NB4 (cell line): Measurements from ENCODE around the gene SLX9.
"Not testable (repeated sequence)": the region's sequence is repeated elsewhere in the genome, so short reads cannot be mapped to it uniquely, and the experiment has no call there.

Experiments used
- DNase-seq: peaks from one replicate; pipeline ENCODE4 v3.0.0; 2010; ENCODE audit warnings: low read depth
- H3K4me3 ChIP-seq: one replicate; pipeline ENCODE4 v1.5.1; 2011; ENCODE audit warnings: mild to moderate bottlenecking, low read depth, low read length, moderate library complexity
- MAX ChIP-seq: IDR thresholded peaks from 2 replicates; pipeline ENCODE4 v1.6.1; 2011; ENCODE audit warnings: low read depth, low read length
- MYC ChIP-seq: IDR thresholded peaks from 2 replicates; pipeline ENCODE4 v1.6.1; 2011; ENCODE audit warnings: low read depth, low read length
- POLR2A ChIP-seq: IDR thresholded peaks from 2 replicates; pipeline ENCODE4 v1.6.1; 2011; ENCODE audit warnings: mild to moderate bottlenecking; ENCODE audit not compliant: insufficient read length; ENCODE audit errors: extremely low read depth
- TF ChIP-seq, protein P1 (sequence below): IDR thresholded peaks from one replicate; pipeline ENCODE4 v1.5.1; 2012; ENCODE audit warnings: low read depth, low read length

The SLX9 gene

DNA sequence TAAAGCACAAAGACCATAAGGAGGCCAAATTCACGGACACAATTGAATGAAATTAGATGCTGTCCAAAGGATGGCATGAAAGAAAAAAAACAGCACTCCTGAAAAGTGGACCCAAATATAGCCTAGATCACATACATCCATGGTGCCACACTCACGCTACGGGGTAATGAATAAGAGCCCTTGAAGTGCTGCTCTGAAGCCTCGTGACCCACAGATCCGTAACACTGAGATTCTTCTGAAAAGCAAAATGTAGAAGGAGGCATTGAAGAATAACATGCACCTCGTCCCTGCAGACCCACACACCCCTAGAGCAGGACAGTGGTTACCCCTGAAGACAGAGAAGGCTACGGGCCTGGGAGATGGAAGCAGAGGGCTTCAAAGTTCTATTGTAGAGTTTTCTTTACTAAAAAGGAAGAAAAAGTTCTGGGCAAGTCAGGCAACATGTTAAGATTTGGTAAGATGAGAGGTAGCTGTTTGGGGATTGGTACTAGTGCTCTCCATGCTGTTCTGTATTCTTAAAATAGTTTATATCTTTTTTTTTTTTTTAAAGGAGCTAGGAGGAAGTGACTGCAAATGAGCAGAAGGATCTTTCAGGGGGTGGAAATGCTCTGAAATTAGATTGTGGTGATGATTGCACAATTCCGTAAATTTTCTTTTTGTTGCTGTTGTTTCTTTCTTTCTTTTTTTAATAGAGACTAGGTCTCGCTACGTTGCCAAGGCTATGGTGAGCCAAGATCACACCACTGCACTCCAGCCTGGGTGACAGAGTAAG is 15.0 kb upstream of the SLX9 start:
- DNase-seq = peak; percentile 79
- TF ChIP-seq, protein P1, sequence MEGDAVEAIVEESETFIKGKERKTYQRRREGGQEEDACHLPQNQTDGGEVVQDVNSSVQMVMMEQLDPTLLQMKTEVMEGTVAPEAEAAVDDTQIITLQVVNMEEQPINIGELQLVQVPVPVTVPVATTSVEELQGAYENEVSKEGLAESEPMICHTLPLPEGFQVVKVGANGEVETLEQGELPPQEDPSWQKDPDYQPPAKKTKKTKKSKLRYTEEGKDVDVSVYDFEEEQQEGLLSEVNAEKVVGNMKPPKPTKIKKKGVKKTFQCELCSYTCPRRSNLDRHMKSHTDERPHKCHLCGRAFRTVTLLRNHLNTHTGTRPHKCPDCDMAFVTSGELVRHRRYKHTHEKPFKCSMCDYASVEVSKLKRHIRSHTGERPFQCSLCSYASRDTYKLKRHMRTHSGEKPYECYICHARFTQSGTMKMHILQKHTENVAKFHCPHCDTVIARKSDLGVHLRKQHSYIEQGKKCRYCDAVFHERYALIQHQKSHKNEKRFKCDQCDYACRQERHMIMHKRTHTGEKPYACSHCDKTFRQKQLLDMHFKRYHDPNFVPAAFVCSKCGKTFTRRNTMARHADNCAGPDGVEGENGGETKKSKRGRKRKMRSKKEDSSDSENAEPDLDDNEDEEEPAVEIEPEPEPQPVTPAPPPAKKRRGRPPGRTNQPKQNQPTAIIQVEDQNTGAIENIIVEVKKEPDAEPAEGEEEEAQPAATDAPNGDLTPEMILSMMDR = no peak
- no peak for TF ChIP-seq MYC
- TF ChIP-seq MAX = no peak
- TF ChIP-seq POLR2A = no peak
- no peak overlapping the region for H3K4me3 ChIP-seq

DNA sequence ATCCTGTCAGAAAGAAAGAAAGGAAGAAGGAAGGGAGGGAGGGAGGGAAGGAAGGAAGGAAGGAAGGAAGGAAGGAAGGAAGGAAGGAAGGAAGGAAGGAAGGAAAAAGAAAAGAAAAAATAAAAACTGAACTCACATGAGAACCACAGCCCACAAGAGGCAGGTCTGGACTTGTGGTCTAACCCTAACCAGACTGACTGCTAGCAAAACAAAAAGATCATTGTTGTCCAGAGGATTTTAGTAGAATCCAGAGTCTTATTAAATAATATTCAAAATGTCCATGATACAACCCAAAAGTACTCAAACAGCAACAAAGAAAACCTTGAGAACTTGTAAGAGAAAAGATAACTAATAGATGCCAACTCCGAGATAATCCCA is 14.5 kb upstream of the SLX9 start:
- no peak for DNase-seq

GRCh38 chr21:44926331-44927101 is 13.3 kb upstream of the SLX9 start:
- no peak for DNase-seq
- TF ChIP-seq MAX (no peak), POLR2A (no peak), MYC (no peak)
- TF ChIP-seq, protein P1 = no peak
- no peak overlapping the region for H3K4me3 ChIP-seq

More for the DNA sequence above, 14.5 kb upstream of the SLX9 start:
- TF ChIP-seq, protein P1 = no peak
- no peak for TF ChIP-seq POLR2A
- no peak for TF ChIP-seq MYC
- TF ChIP-seq MAX = no peak
- H3K4me3 ChIP-seq = no peak overlapping the region

GRCh38 chr21:44927259-44927586 is 12.6 kb upstream of the SLX9 start:
- H3K4me3 ChIP-seq = no peak overlapping the region
- no peak for TF ChIP-seq MAX
- no peak for TF ChIP-seq MYC
- no peak for TF ChIP-seq POLR2A
- DNase-seq = no peak

DNA sequence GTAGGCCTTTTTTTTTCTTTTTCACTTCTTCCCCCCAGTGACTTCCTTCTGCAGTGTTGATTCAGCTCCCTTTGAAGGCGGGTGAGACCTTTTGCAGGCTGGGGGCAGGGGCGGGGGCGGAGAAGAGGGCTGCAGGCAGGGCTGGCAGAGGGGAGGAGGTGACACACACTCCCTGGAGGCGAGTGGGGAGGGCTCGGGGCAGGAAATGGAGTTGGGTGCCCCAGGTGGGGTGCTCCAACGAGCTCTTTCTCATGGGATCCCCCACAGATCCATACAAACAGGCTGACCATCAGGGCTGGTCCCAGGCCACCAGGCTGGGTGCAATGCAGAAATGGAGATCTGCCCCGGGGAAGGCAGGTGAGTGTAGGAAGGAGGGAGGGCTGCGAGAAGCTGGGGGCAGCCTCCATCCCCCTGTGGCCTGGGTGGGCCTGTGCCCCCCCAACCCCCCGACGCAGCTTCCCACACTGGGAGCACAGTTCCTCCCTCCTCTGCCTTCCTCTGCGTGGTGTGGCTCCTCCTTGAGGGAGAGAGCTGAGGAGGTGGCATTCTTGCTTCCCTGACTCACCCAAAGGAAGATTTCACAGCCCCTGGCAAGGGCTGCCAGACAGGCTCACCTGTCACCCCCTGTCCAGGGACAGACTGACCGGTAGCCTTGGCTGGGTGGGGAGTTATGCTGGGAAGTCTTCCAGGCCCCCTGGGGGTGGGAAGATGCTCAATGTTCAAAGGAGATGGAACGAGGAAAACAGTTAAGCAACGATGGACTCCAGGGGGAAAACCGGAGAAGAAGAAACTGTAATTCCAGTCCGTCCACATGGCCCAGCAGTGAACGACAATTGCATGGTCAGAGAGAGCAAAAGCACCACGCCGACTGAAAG is 12.0 kb upstream of the SLX9 start:
- no peak for TF ChIP-seq MYC
- no peak for TF ChIP-seq MAX
- TF ChIP-seq, protein P1 = no peak
- TF ChIP-seq POLR2A = no peak
- DNase-seq = peak; percentile 96
- H3K4me3 ChIP-seq = peak overlapping the region; percentile 23

GRCh38 chr21:44928500-44929241 is 11.2 kb upstream of the SLX9 start:
- DNase-seq = not testable (repeated sequence)
- peak overlapping the region; percentile 23 for H3K4me3 ChIP-seq
